K562 (cell line): Measurements from ENCODE around the gene LRGUK. TPM values are rescaled to one million over a fixed set of nuclear protein-coding genes. Genes with fewer than 3 reads are reported as not detected.

Experiments used
- BACH1 ChIP-seq: fragments of 200-800 bp; sonication (Bioruptor generic); IDR thresholded peaks from 2 replicates; pipeline ENCODE4 v1.6.1; 2016; ENCODE audit warnings: missing genetic modification characterization, missing compliant biosample characterization
- C11orf30 ChIP-seq: fragments of 450-650 bp; IDR thresholded peaks from 2 replicates; pipeline ENCODE4 v1.6.1; 2016; ENCODE audit warnings: low read depth, mild to moderate bottlenecking
- CHD4 ChIP-seq: fragments of 200-600 bp; sonication (generic); IDR thresholded peaks from 3 replicates; pipeline ENCODE4 v1.6.1; 2012; ENCODE audit warnings: low read depth, mild to moderate bottlenecking, mixed read lengths, low read length, inconsistent platforms; ENCODE audit not compliant: insufficient read depth, insufficient replicate concordance, poor library complexity, severe bottlenecking
- E2F6 ChIP-seq, 2 experiments: IDR thresholded peaks; 2 replicates each; pipeline ENCODE4 v1.6.1; 2011; ENCODE audit warnings: borderline replicate concordance in 1 of 2, control low read depth in 1 of 2, low read depth in 1 of 2, low read length in 1 of 2, mild to moderate bottlenecking in 1 of 2, mixed read lengths in 1 of 2, moderate library complexity in 1 of 2; ENCODE audit not compliant: insufficient read depth in 1 of 2, insufficient read length in 1 of 2, poor library complexity in 1 of 2, severe bottlenecking in 1 of 2; ENCODE audit errors: extremely low read depth in 1 of 2
- ELF4 ChIP-seq: fragments of 450-650 bp; formaldehyde crosslinking; IDR thresholded peaks from 2 replicates; pipeline ENCODE4 v1.4.0; 2022; ENCODE audit warnings: missing genetic modification characterization
- EP400 ChIP-seq: fragments of 450-650 bp; IDR thresholded peaks from 2 replicates; pipeline ENCODE4 v1.6.1; 2017; ENCODE audit warnings: antibody characterized with exemption, mild to moderate bottlenecking, moderate library complexity
- FOXK1 ChIP-seq: sonication (generic); formaldehyde crosslinking; IDR thresholded peaks from 2 replicates; pipeline ENCODE4 v1.8.0; 2022; ENCODE audit warnings: missing genetic modification reagents, mild to moderate bottlenecking, borderline replicate concordance
- HCFC1 ChIP-seq: IDR thresholded peaks from 2 replicates; pipeline ENCODE4 v1.6.1; 2012; ENCODE audit warnings: low read depth, low read length, improper control_type of control experiment
- HDAC1 ChIP-seq, 2 experiments: fragments of 450-650 bp; IDR thresholded peaks; 2 replicates each; pipeline ENCODE4 v1.6.1; 2016 to 2017; ENCODE audit warnings: inconsistent platforms in 1 of 2, mild to moderate bottlenecking in 1 of 2, moderate library complexity in 1 of 2
- MAFG ChIP-seq: fragments of 450-650 bp; conservative IDR thresholded peaks from 2 replicates; pipeline ENCODE4 v1.6.1; 2016; ENCODE audit warnings: missing genetic modification characterization, missing compliant biosample characterization
- MAFK ChIP-seq: IDR thresholded peaks from 2 replicates; pipeline ENCODE4 v1.6.1; 2011; ENCODE audit warnings: low read length, improper control_type of control experiment
- MITF ChIP-seq: IDR thresholded peaks from 2 replicates; pipeline ENCODE4 v1.6.1; 2014; ENCODE audit warnings: antibody characterized with exemption
- NCOR1 ChIP-seq: fragments of 450-650 bp; IDR thresholded peaks from 2 replicates; pipeline ENCODE4 v1.6.1; 2016; ENCODE audit warnings: mild to moderate bottlenecking, moderate library complexity
- NFRKB ChIP-seq: fragments of 450-650 bp; IDR thresholded peaks from 2 replicates; pipeline ENCODE4 v1.6.1; 2016; ENCODE audit warnings: low read depth
- PRDM10 ChIP-seq: fragments of 450-650 bp; IDR thresholded peaks from 2 replicates; pipeline ENCODE4 v1.6.1; 2018; ENCODE audit not compliant: partially characterized antibody
- RBM14 ChIP-seq: fragments of 200-400 bp; formaldehyde crosslinking; IDR thresholded peaks from 2 replicates; pipeline ENCODE4 v1.6.1; 2018; ENCODE audit warnings: low read depth, mild to moderate bottlenecking, low read length, moderate library complexity, borderline replicate concordance; ENCODE audit not compliant: insufficient read depth
- SMAD4 ChIP-seq: fragments of 250-450 bp; sonication (Bioruptor Pico); conservative IDR thresholded peaks from 2 replicates; pipeline ENCODE4 v1.8.0; 2021; ENCODE audit warnings: inconsistent platforms, mild to moderate bottlenecking, moderate library complexity
- SPI1 ChIP-seq: IDR thresholded peaks from 2 replicates; pipeline ENCODE4 v1.6.1; 2011; ENCODE audit warnings: low read depth, low read length, control low read depth, borderline replicate concordance
- TAF9B ChIP-seq: fragments of 450-650 bp; IDR thresholded peaks from 2 replicates; pipeline ENCODE4 v1.6.1; 2018; ENCODE audit warnings: mild to moderate bottlenecking; ENCODE audit not compliant: partially characterized antibody
- TCF7L2 ChIP-seq: fragments of 150-350 bp; IDR thresholded peaks from 2 replicates; pipeline ENCODE4 v1.6.1; 2016; ENCODE audit warnings: low read depth, mild to moderate bottlenecking, low read length, moderate library complexity
- TRIM24 ChIP-seq, 2 experiments: fragments of 450-650 bp; IDR thresholded peaks; 2 replicates each; pipeline ENCODE4 v1.6.1; 2016
- polyA plus RNA-seq, 8 experiments: library from polyadenylated mRNA; depleted of rRNA in 4 of 8; stranded (reverse) in 5 of 8; unstranded in 3 of 8; fragments of >200 nt; fragmentation: Nextera tagmentation in 2 of 8; fragmentation: Illumina TruSeq in 1 of 8; extraction: Ambion mirVana in 2 of 8; extraction: Trizol in 1 of 8; gene quantifications; 2 replicates each; pipeline versions ENCODE4 v1.2.1 to v1.2.3, GENCODE V29; 2011 to 2014; ENCODE audit warnings: inconsistent platforms in 1 of 8, missing spikeins in 1 of 8
- total RNA-seq, 7 experiments: library from RNA; depleted of rRNA in 6 of 7; stranded (reverse); fragments of >200 nt in 6 of 7; fragmentation: Illumina TruSeq in 2 of 7; extraction: Trizol in 2 of 7; gene quantifications; 2 replicates each; pipeline versions ENCODE4 v1.2.1 to v1.2.3, GENCODE V29; 2011 to 2021; ENCODE audit warnings: low replicate concordance in 1 of 7

Gene LRGUK
- total and polyA plus RNA-seq, 9 of the 15 experiments (the other 6 are each of a cell fraction or from before 2014, with no cell fraction given), result 0.04 to 0.33 (median 0.18) TPM

DNA sequence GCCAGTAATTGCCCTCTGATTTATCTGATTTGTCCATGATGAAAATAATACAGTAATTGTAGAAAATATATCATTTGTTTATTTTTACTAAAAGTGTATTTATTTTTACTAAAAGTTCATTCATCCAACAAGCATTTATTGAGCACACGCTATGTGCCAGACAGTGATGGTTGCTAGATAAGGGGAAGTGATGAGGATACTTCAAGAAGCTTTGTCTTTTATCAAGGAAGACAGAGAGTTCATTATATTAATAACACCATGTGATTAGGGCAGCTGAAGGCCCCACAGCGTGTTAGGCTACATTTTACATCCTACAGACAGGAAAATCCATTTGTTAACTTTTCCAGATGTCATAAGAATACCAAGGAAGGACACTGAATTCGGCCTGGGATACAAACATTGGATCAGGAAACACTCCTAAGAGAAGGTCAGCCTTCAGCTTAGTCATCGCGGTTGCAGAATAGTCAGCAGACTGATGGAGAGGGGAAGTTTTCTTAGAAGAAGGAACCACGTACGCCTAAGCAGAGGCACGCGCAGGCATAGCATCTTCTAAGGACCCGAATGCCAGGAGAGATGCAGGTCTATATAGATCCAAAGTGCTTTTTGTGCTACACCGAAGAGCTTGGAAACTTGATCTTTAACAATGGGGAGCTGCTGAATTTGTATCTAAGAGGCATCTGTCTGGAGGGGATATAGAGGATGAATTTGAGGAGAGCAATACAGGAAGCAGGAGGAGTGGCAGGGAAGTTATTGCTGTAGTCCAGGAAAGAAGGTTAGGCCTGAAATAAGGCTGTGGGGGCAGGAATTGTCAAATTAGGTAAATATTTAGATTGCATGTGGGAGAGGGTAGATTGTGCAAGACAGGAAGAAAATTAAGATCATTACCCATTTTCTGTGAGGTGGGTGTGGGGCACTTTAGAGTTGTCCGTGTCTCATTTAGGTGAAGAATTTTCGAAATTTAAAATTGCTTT, 85.7 kb downstream of the LRGUK start (continued):
- peak; percentile 90 for TF ChIP-seq MITF
- peak; percentile 75 for TF ChIP-seq MAFG (tag)
- TF ChIP-seq FOXK1, result no peak
- no peak for TF ChIP-seq HCFC1
- TF ChIP-seq BACH1 (tag), result peak; percentile 24; the same call in 1 of the 2 replicates
- TF ChIP-seq NFRKB, result 0 out of 2 replicates have a peak, but pooled peaks have one; percentile 23
- no peak for TF ChIP-seq RBM14
- no peak for TF ChIP-seq TCF7L2
- peak in 1 of 2 experiments; percentile 15; a peak in 1 of 4 replicates for TF ChIP-seq TRIM24 (IDR thresholded peaks at IDR 0.05)
- 0 out of 4 replicates have a peak, but pooled peaks of 1 of the 2 experiments have one; percentile 49 for TF ChIP-seq HDAC1 (IDR thresholded peaks at IDR 0.05)
- 0 out of 2 replicates have a peak, but pooled peaks have one; percentile 30 for TF ChIP-seq SMAD4 (CRISPR knock-in tag)
- peak; percentile 36 for TF ChIP-seq PRDM10
- peak; percentile 56; the same call in 1 of the 2 replicates for TF ChIP-seq ELF4 (CRISPR knock-in tag)
- TF ChIP-seq CHD4, result no peak
- peak; percentile 18 for TF ChIP-seq TAF9B
- peak in 1 of 2 experiments; percentile 22 for TF ChIP-seq E2F6 (IDR thresholded peaks at IDR 0.05; ENCODE audit: borderline replicate concordance in 1 of 2, extremely low read depth in 1 of 2, insufficient read depth in 1 of 2, insufficient read length in 1 of 2, low read depth in 1 of 2, low read length in 1 of 2, poor library complexity in 1 of 2, severe bottlenecking in 1 of 2)
- TF ChIP-seq C11orf30, result peak; percentile 84
- peak; percentile 65; the same call in 1 of the 2 replicates for TF ChIP-seq SPI1
- TF ChIP-seq MAFK, result peak; percentile 66; the same call in 1 of the 2 replicates
- 0 out of 2 replicates have a peak, but pooled peaks have one; percentile 7 for TF ChIP-seq NCOR1
- 0 out of 2 replicates have a peak, but pooled peaks have one; percentile 4 for TF ChIP-seq EP400
